NCI-H1105 (cell line): ENCODE results near the gene SEMA4F.
"Not testable (repeated sequence)": the region's sequence is repeated elsewhere in the genome, so short reads cannot be mapped to it uniquely, and the experiment has no call there.

Experiments used
- DNase-seq: peaks from one replicate; lab custom pipeline; 2025; lab: John Stamatoyannopoulos, UW

The SEMA4F gene

DNA sequence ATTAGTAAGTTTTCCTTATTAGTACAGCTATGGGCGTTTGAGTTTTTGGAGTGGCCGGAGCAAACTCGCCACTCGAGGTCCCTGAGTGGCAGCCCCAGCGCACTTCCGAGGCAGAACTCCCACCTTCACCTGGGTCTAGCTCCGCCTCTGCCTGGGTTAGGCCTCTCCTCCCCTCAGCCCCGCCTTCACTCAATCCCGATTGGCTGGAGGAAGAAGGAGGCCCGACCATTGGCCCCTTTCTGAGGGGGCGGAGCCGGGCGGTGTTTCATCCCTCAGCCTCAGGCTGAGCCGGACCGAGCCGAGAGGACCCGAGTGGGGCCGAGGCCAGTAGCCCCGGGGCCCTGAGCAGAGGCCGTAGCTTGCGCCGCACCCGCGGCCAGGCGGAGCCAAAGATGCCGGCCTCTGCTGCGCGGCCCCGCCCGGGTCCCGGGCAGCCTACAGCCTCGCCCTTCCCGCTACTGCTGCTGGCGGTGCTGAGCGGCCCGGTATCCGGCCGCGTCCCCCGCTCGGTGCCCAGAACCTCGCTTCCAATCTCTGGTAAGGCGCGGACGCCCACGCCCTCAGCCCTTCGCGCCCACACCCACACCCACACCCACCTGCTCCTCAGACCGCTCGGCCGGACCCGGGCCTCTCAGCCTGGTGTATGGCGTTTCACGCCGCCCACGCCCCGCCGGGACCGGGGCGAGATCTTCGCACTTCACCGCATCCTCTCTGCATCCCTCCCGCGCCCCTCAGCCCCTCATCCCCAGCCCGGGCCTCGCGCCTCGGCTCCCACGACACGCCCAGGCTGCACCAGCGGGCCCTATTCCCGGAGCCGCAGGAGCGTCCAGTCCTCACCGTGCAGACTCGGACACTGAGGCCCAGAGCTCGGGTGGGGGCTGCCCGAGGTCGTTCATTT is at the start of gene SEMA4F:
Gene SEMA4F, plus strand, starts transcription at position 263 of the 898 bp plus-strand sequence. Its CDS starts 130 bp downstream, at position 393.
- peak; percentile 96 for DNase-seq

- no peak for DNase-seq
Observed at GRCh38 chr2:74606927-74607326, 47.1 kb upstream of the SEMA4F start.

DNA sequence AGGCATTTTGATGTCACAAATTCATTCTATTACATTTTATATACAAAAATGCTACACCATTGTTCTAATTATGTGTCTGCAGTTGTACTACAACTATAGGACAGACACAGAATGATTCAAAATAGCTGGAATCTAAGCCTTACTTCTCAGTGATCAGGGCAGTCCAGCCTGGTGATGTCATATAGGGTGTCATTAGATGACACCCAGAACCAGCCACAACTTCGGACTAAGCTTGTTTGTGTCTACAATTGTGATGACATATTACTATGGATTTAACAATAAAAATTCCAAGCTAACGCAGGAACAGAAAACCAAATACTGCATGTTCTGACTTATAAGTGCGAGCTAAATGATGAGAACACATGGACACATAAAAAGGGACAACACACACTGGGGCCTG is 36.9 kb upstream of the SEMA4F start:
- no peak for DNase-seq

DNA sequence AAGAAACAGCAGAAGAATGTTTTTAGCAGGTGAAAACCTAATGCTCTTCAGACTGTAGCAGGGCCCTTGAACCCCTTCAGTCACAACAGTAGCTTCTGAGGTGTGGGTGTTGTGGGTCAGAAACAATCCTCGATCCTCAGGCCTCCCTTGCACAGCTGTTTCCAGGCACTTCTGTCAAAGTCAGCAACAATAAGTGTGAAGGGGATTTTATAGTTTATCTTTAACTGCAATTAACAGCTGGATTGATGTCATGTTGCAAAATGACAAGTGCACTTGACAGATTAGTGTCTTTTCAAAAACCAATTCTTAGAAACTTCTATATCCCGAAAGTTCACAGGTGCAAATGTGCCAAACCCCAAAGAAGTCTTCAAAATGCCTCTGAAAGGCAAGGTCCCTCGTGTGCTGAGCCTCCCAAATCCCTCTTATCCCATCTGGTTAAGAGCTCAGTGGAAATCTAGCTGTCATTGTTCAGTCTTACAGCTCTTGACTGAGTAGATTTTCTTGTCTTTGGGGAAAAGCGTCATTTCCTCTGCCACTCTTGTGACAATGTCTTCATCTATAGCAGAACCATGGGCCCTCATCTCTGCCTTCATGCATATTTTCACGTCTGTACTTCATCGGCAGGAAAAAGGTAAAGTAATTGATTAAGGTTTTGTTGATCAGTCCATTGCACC is 35.5 kb upstream of the SEMA4F start:
- DNase-seq = no peak

GRCh38 chr2:74619651-74620297 is 34.3 kb upstream of the SEMA4F start:
- no peak for DNase-seq

- no peak for DNase-seq
Observed at GRCh38 chr2:74620671-74621070, 33.4 kb upstream of the SEMA4F start.

GRCh38 chr2:74625658-74626425 is 28.2 kb upstream of the SEMA4F start:
- DNase-seq = no peak

DNA sequence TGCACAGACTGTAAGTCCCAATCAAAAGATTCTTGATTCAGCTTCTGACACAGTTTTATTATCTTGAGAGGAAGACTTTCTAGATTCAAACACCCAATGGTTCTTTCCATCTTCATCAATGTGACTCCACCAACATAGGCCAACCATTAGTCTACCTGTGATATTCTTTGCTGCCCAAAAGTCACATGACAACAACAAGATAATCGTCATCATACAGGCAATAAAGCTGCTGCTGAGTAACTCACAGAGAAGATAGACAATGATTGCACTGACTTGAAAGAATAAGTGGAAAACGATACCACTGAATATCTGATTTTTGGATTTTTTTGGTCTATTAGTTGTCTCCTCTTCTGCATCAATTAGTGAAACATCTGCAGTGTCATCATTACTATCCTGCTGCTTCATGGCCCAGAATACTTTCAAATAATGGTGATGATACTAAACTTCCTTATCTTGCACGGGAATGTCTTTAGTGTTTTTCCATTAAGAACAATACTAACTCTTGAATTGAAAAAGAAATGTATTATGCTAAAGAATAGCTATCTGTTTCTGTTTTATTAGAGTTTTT is 25.4 kb upstream of the SEMA4F start:
- DNase-seq = no peak

GRCh38 chr2:74630454-74630853 is 23.6 kb upstream of the SEMA4F start:
- not testable (repeated sequence) for DNase-seq

DNA sequence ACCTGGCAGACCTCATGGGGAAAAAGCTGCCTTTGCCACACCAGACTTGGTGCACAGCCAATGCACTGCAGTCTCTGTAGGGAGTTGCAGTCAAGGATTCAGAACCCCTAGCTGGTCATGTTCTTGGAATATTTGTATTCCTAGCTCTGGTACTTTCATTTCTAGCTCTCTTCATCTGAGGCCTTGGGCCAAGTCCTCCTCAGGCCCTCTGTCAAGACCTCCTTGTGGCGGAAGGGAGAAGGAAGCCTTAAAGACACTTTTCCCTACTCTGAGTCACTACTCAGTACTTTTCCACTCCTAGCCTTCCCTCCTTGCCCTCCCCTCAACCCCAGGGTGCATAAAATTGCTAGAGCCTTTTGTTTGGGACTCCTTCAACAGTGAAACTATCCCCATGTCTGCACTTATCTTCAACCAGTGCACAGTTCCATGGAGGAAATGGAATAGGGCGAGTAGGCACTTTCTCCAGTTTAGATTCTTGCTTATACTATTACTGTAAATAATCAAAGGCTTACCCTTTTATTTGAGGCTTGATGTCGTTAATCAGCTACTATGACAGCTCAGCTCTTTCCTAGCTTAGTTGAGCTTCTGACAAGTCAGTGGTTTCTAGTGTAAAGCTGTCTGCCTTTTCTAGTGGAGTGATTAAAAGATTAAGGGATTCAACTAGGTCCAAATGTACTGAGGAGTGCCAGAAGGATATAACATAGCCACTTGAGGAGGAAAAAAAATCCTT is 21.7 kb upstream of the SEMA4F start:
- no peak for DNase-seq

DNA sequence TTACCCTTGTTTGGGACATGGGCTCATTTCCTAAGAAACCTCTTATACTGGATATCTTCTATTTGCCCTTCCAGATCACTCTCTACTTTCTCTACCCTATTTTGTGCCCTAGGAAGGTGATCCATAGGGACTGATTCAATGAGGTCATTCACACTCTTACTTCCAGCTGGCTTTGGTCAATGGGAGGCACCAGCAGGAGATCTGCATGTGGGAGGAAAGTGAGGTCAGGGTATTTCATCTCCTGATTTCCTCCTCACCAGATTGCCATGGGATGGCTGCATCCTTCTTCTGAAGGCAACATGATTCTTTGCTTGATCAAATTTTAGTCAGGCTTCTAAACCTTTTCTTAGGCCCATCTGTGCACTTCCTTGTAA is 21.1 kb upstream of the SEMA4F start:
- no peak for DNase-seq

DNA sequence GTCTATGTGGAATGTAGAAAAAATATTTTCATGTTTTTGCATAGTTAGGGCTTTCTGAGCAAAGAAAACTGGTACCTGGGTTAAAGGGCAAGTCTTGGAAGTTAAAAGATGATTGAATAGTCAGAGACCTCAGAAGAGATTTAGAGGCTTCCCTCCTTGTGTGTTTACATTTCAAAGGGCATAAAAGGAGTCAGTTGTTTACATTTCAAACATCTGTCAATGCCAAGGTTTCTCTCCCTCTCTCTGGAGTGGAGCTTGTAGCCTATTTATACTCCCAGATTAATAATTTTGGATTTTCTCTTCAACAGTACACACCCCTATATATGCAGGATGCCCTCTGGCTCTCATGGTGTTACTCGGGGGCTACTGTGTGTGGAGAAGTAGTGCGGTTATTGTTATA is 14.5 kb upstream of the SEMA4F start:
- no peak for DNase-seq

GRCh38 chr2:74645344-74645743 is 8.7 kb upstream of the SEMA4F start:
- DNase-seq = no peak

GRCh38 chr2:74646201-74646600 is 7.8 kb upstream of the SEMA4F start:
- DNase-seq = no peak

DNA sequence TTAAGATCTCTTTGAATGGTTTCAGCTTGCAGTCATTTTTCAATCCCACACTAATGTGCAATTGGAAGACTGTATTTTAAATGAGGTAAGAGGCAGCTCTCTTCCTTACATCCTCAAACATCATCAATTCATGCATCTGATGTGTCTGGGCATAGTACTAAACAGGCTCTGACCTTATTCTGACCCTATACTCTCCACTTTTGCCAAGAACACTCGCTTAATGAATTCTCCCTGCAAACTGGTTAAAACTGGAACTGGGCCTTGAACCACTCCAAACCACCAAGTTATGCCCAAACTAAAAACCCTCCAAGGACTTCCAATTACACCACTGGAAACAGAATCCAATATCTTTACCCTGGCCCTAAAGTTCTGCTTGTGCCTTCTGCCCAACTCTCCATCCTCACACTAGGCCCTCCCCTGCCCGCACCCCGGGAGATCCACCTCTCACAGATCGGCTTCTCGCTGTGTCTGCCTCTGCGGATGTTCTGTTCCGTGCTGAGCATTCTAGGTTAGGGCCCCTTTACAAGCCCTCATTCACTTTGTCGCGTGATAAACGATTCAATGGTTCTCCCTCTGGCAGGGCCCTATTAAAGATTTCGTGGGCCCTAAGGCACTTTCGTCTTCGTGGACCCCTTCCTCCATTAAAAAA is 7.1 kb upstream of the SEMA4F start:
- no peak for DNase-seq

- no peak for DNase-seq
Observed at GRCh38 chr2:74648009-74648443, 6.0 kb upstream of the SEMA4F start, which contains the start of gene M1AP. Gene M1AP, minus strand, starts transcription at chr2:74648330. Its CDS starts 8,055 bp downstream, at chr2:74640275.

DNA sequence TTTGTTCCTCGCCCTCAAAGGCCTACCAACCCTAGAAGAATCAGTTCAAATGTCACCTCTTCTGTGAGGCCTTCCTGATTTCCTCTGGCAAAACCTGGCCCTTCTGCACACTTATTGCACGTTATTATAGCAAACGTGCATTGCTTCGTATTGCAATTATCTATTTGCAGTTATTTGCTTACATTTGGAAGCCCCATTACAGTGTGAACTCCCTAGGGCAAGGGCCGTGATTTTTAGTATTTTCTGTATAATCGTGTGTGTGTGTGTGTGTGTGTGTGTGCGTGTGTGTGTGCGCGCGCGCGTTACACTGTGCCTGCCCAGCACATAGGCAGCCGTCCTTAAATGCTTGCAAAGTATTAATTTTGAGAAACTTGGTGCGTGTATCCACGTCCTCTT is 460 bp upstream of the SEMA4F start:
- no peak for DNase-seq

DNA sequence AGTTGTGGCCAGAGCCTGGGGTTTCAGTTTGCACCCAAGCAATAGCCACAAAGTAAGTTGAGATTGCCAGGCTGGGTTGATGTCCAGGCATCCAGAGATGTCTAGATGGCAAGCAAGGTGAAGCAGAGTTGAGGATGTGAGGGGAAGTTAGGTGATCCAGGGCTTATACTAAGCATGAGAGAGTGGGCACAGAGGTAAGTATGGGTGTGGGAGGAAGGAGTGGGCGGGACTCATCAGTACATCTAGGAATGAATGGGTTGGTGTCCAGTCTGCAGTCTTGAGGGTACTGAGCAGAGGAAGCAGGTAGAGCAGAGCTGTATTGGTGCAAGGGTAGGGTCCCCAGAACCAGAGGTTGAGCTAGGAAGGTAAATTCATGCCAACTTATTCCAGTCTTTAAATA is 1.5 kb downstream of the SEMA4F start:
- DNase-seq = no peak

DNA sequence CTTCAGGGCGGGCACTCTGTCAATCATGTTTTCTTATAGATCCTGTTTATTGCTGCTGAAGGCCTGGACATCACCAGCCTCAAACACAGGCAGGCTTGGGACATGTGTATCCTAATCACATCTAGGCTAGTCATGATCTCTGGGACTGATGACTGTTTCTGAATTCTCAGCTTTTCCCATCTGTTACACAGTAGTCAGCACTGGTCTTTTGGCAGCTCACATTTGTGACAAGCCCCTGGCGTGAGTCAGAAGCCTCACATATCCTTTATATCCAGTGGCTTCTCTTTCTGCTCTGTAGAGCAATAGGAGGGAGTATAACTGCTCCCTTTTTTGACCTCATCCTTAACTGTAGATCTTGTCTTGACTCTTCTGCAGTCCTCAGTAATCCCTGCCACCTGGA is 4.5 kb downstream of the SEMA4F start:
- DNase-seq = no peak

DNA sequence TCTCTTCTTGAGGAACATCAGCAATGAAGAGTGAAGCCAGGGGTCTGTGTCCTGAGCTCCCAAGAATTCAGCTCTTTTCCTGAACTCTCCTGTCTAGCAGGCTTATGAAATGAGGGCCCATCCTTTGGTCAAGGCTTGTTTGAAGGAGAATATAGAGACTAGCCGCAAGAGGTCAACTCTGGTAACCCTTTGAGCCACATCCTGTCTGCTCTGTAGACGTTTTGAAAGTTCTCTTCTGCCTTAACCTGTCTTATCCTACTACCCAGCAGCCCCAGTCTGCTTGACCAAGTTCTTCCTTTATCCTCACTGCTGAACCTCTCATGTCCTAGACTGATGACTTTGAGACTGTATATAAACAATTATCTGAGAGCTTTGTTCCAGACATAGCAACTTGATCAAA is 5.4 kb downstream of the SEMA4F start:
- DNase-seq = no peak
